Esophagus squamous epithelium (tissue), 4 donors: ENCODE results near the gene LOXHD1.

Experiments used
- CTCF ChIP-seq, 6 experiments: fragments of 450-650 bp in 4 of 6; fragments of 200-600 bp in 2 of 6; sonication (generic) in 2 of 6; IDR thresholded peaks; one replicate each; pipeline ENCODE4 v1.5.1; 2016 to 2019; ENCODE audit warnings: antibody characterized with exemption in 6 of 6, mild to moderate bottlenecking in 4 of 6, moderate library complexity in 4 of 6
- POLR2A ChIP-seq, 4 donors: fragments of 450-650 bp; IDR thresholded peaks; one replicate each; pipeline ENCODE4 v1.6.1; 2017; ENCODE audit warnings: antibody characterized with exemption in 4 of 4, mild to moderate bottlenecking in 4 of 4, moderate library complexity in 3 of 4

DNA sequence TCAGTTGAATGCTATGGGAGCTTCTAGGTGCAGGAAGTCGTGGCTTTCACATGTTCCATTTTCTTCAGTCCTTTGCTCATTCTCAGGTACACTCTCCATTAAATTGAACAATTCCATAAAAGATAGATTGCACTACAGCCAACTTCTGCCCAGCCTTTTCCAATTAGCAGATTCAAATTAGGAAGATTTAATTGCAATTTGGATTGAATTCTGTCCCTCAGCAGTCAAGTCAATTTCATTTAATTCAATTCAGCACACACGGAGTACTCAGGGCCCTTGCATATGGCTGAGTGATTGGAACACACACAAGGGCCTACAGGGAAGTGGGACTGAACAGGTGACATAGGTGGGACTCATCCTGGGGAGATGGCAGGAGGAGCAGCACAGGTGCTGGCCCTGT, 220.4 kb downstream of the LOXHD1 start:
- TF ChIP-seq POLR2A (IDR thresholded peaks at IDR 0.05) (no peak), CTCF (IDR thresholded peaks at IDR 0.05) (no peak)
